CD4-positive, alpha-beta T cell (primary cell): Measurements from ENCODE around the gene GIMAP5. TPM values are rescaled to one million over a fixed set of nuclear protein-coding genes. Genes with fewer than 3 reads are reported as not detected.

Experiments used
- ATAC-seq: fragments of 200-7000 bp; cut with Tn5 transposase; one replicate; pipeline ENCODE4 v1.10.0; 2022; ENCODE audit warnings: mild to moderate bottlenecking; ENCODE audit not compliant: poor library complexity
- CTCF ChIA-PET: fragments of 350-600 bp; sonication (Branson Sonifier 250); formaldehyde crosslinking; loops from one replicate; lab custom pipeline; 2021; ENCODE audit warnings: antibody characterized with exemption, inconsistent platforms; lab: Charles Lee
- POLR2A ChIA-PET: fragments of 350-600 bp; sonication (Branson Sonifier 250); formaldehyde crosslinking; loops from one replicate; lab custom pipeline; 2021; ENCODE audit warnings: antibody characterized with exemption, inconsistent platforms; lab: Charles Lee
- DNase-seq, 14 experiments: peaks; one replicate each; pipeline ENCODE4 v3.0.0-alpha.2; 2013 to 2020; ENCODE audit warnings: mixed read lengths in 2 of 14
- H3K27ac ChIP-seq, 2 donors: one replicate each; pipeline versions ENCODE4 v1.5.1 to v1.7.0; 2013; ENCODE audit warnings: low read length in 2 of 2, low read depth in 1 of 2, mild to moderate bottlenecking in 1 of 2
- H3K27me3 ChIP-seq, 2 experiments: 1 replicate in 1 of 2; 2 replicates in 1 of 2; pipeline versions ENCODE4 v1.6.1 to v1.7.0; 2013; ENCODE audit warnings: low read length in 2 of 2, control low read depth in 1 of 2, mild to moderate bottlenecking in 1 of 2, moderate library complexity in 1 of 2; ENCODE audit not compliant: insufficient read depth in 2 of 2, control insufficient read depth in 1 of 2
- H3K36me3 ChIP-seq: one replicate; pipeline ENCODE4 v1.6.1; 2013; ENCODE audit warnings: low read length, control low read depth; ENCODE audit not compliant: insufficient read depth
- H3K4me1 ChIP-seq: one replicate; pipeline ENCODE4 v1.6.1; 2013; ENCODE audit warnings: low read length, control low read depth; ENCODE audit not compliant: insufficient read depth
- H3K4me3 ChIP-seq: one replicate; pipeline ENCODE4 v1.5.1; 2013; ENCODE audit warnings: mild to moderate bottlenecking, low read length, moderate library complexity
- H3K9me3 ChIP-seq, 2 experiments: 1 replicate in 1 of 2; 2 replicates in 1 of 2; pipeline versions ENCODE4 v1.6.1 to v1.7.0; 2013; ENCODE audit warnings: low read length in 2 of 2, mild to moderate bottlenecking in 2 of 2, control low read depth in 1 of 2, moderate library complexity in 1 of 2; ENCODE audit not compliant: control insufficient read depth in 1 of 2, insufficient read depth in 1 of 2
- H3K27ac Mint-ChIP-seq: one replicate; pipeline ENCODE4 v1.8.0; 2020; ENCODE audit warnings: mixed read lengths
- H3K27me3 Mint-ChIP-seq: one replicate; pipeline ENCODE4 v1.8.0; 2021; ENCODE audit warnings: mixed read lengths
- H3K36me3 Mint-ChIP-seq: one replicate; pipeline ENCODE4 v1.8.0; 2021; ENCODE audit warnings: low read depth, mixed read lengths
- H3K4me1 Mint-ChIP-seq: one replicate; pipeline ENCODE4 v1.8.0; 2021; ENCODE audit warnings: low read depth, mixed read lengths
- H3K4me3 Mint-ChIP-seq: one replicate; pipeline ENCODE4 v1.8.0; 2020; ENCODE audit warnings: mild to moderate bottlenecking, mixed read lengths
- H3K9me3 Mint-ChIP-seq: one replicate; pipeline ENCODE4 v1.8.0; 2020; ENCODE audit warnings: mixed read lengths
- CTCF ChIP-seq: fragments of 200-600 bp; IDR thresholded peaks from one replicate; pipeline ENCODE4 v1.8.0; 2022; ENCODE audit warnings: antibody characterized with exemption, mild to moderate bottlenecking
- intact Hi-C, 2 experiments: fragments of 100-400 bp; cut with DNase I in 1 of 2; cut with micrococcal nuclease in 1 of 2; formaldehyde crosslinking; loops; one replicate each; pipeline versions ENCODE4 v1.15.1 to v1.9.0; 2023 to 2025; cut with DNase I, micrococcal nuclease
- total RNA-seq, 174 experiments: library from RNA in 2 of 174; stranded (reverse) in 2 of 174; gene quantifications; one replicate each; pipeline ENCODE4 v1.2.3 and lab custom pipeline; 2021 to 2026

GIMAP5 gene
- total RNA-seq, 2 experiments from 2014 or later = 31.3 to 35.2 TPM

DNA sequence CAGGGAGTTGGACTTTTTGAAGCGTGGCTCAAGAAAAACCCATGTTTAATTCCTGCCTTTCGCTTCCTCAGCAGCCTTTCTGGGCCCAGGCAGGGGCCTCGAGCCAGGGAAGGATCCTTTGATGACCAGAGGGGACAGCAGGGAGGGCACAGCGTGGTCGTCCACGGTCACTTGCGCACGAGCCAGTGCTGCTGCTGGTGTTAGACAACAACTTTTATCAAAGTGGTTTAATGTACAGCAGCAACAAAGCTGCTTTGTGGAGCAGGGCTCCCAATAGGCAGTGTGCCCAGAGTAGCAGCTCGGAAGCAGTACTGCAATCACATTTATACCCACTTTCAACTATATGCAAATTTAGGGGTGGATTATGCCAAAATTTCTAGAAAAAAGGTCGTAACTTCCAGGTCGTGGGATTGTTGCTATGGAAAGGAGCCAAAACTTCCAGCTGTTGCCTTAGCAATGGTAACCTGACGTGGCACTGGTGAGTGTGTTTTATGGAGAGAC, 14.7 kb upstream of the GIMAP5 start:
- H3K27me3 Mint-ChIP-seq = no peaks in the 10 kb centered on the region
- ATAC-seq = no peak
- DNase-seq = no peak
- H3K27ac Mint-ChIP-seq = peak overlapping the region; percentile 81
- H3K9me3 Mint-ChIP-seq = peaks cover 23% of the 10 kb centered on the region
- H3K4me3 Mint-ChIP-seq = peak overlapping the region; percentile 54
- no peak for TF ChIP-seq CTCF
- intact Hi-C loops = no loop called here
- H3K27me3 ChIP-seq = no peaks in the 10 kb centered on the region
- peak overlapping the region; percentile 13 for H3K4me3 ChIP-seq
- POLR2A ChIA-PET = interaction anchor here (0.9 to 2.6 kb wide), 7 partner anchors 10 to 272 kb away, joined by 3 to 12 read pairs (median 3); partner anchors contain the start of genes GIMAP4, GIMAP6 and GIMAP8
- peaks cover 78% of the 10 kb centered on the region for H3K4me1 Mint-ChIP-seq
- CTCF ChIA-PET = interaction anchor here (1.6 to 2.0 kb wide), 2 partner anchors 33 to 274 kb away, joined by 3 to 6 read pairs; no protein-coding TSS in a partner anchor
- peak overlapping the region; percentile 5 to 6 for H3K27ac ChIP-seq
- peaks cover 42% of the 10 kb centered on the region for H3K4me1 ChIP-seq
- peaks cover 43 to 47% of the 10 kb centered on the region in 2 experiments for H3K9me3 ChIP-seq
- H3K36me3 ChIP-seq = peaks cover 66% of the 10 kb centered on the region
- peaks cover 100% of the 10 kb centered on the region for H3K36me3 Mint-ChIP-seq

DNA sequence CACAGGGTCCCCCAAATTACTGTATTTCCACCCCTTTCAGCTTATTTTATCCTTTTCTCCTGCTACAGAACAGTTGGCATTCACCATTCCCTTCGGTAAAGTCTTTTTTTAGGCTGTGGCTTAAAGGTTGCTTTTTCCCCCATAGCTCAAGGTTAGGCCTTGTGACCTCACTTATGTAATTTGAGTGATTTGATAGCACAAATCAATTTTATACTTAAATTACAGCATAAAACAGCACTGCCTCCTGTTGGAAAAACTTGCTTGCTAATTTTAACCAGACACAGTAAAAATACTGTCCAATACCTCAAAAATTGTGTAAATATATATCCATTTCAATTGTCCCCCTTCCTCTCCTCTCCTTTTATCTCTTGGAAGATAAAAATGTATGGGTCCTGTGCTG, 13.8 kb upstream of the GIMAP5 start:
- Histone ChIP-seq H3K9me3 (peaks cover 49 to 52% of the 10 kb centered on the region in 2 experiments), H3K4me3 (no peak overlapping the region), H3K27ac (no peak overlapping the region), H3K4me1 (peaks cover 41% of the 10 kb centered on the region), H3K36me3 (peaks cover 64% of the 10 kb centered on the region), H3K27me3 (no peaks in the 10 kb centered on the region)
- Mint-ChIP-seq H3K27me3 (no peaks in the 10 kb centered on the region), H3K36me3 (peaks cover 100% of the 10 kb centered on the region), H3K4me3 (peak overlapping the region; percentile 65), H3K9me3 (peaks cover 32% of the 10 kb centered on the region), H3K4me1 (peaks cover 76% of the 10 kb centered on the region), H3K27ac (peak overlapping the region; percentile 81)
- intact Hi-C loops = no loop called here
- POLR2A ChIA-PET = interaction anchor here (0.6 to 2.6 kb wide), 8 partner anchors 9 to 215 kb away, joined by 3 to 12 read pairs (median 4); partner anchors contain the start of genes GIMAP4 and GIMAP6
- no peak for TF ChIP-seq CTCF
- CTCF ChIA-PET = interaction anchor here (0.7 to 2.0 kb wide), 8 partner anchors 9 to 275 kb away, joined by 3 to 6 read pairs (median 3); partner anchors contain the start of gene GIMAP2
- ATAC-seq = no peak
- no peak for DNase-seq

DNA sequence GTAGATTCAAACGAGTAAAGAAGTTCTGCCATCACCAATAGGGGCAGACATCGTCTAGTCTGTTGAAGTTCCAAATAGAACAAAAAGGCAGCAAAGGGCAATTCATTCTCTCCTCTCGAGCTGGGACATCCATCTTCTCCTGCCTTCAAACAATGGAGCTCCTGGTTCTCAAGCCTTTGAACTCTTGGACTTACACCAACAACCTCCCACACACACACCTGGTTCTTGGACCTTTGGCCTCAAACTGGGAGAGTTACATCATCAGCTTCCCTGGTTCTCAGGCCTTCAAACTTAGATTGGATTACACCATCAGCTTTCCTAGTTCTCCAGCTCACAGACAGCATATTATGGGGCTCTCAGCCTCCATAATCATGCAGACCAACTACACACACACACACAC, 9.8 kb upstream of the GIMAP5 start:
- ATAC-seq (no peak), DNase-seq (no peak)
- TF ChIP-seq CTCF = no peak
- no peak overlapping the region for H3K4me3 Mint-ChIP-seq
- H3K27ac ChIP-seq = no peak overlapping the region
- H3K4me3 ChIP-seq = no peak overlapping the region
- H3K27ac Mint-ChIP-seq = no peak overlapping the region
- H3K9me3 Mint-ChIP-seq = peaks cover 35% of the 10 kb centered on the region
- H3K36me3 ChIP-seq = peaks cover 25% of the 10 kb centered on the region
- peaks cover 77% of the 10 kb centered on the region for H3K4me1 Mint-ChIP-seq
- H3K36me3 Mint-ChIP-seq = peaks cover 78% of the 10 kb centered on the region
- peaks cover 19% of the 10 kb centered on the region for H3K4me1 ChIP-seq
- POLR2A ChIA-PET = interaction anchor here (0.6 to 6.6 kb wide), 6 partner anchors 11 to 275 kb away, joined by 3 to 58 read pairs (median 4); partner anchors contain the start of gene GIMAP1
- CTCF ChIA-PET = interaction anchor here (0.8 kb wide), 1 partner anchor 11 kb away, joined by 3 read pairs; the partner anchor contains the start of gene GIMAP1
- intact Hi-C loops = no loop called here
- peaks cover 25 to 46% of the 10 kb centered on the region in 2 experiments for H3K9me3 ChIP-seq
- no peaks in the 10 kb centered on the region for H3K27me3 ChIP-seq
- H3K27me3 Mint-ChIP-seq = no peaks in the 10 kb centered on the region
